ENCODE measurements around the gene SMCO2. TPM values are rescaled to one million over a fixed set of nuclear protein-coding genes. Genes with fewer than 3 reads are reported as not detected.

SMCO2 gene
- total RNA-seq, 2 donors from 2014 or later, result 0.41 TPM; not detected in 1

GRCh38 chr12:27506645-27507189 lies 60.2 kb downstream of the SMCO2 start:
- Histone ChIP-seq H3K4me3 (no peak overlapping the region), H3K27ac (no peak overlapping the region), H3K4me1 (replicated peaks) (no peaks in the 10 kb centered on the region), H3K36me3 (no peaks in the 10 kb centered on the region), H3K27me3 (replicated peaks; ENCODE audit: insufficient read depth) (no peaks in the 10 kb centered on the region), H3K9me3 (no peaks in the 10 kb centered on the region)
- WGBS, result 85% methylated on average over 2 of the region's 2 CpGs
- DNase-seq (ENCODE audit: low spot score), result no peak
- intact Hi-C loops (cut with DNase I), result no loop called here
- TF ChIP-seq POLR2AphosphoS5 (IDR thresholded peaks at IDR 0.05), result no peak
- TF ChIP-seq CTCF (IDR thresholded peaks at IDR 0.05), result no peak
- TF ChIP-seq POLR2A (IDR thresholded peaks at IDR 0.05), result no peak

- TF ChIP-seq POLR2A (IDR thresholded peaks at IDR 0.05), result no peak
- no peak for TF ChIP-seq CTCF (IDR thresholded peaks at IDR 0.05)
- no peak for TF ChIP-seq POLR2AphosphoS5 (IDR thresholded peaks at IDR 0.05)
- Histone ChIP-seq H3K27ac (no peak overlapping the region), H3K4me1 (replicated peaks) (no peaks in the 10 kb centered on the region), H3K9me3 (no peaks in the 10 kb centered on the region), H3K4me3 (no peak overlapping the region), H3K36me3 (no peaks in the 10 kb centered on the region), H3K27me3 (replicated peaks; ENCODE audit: insufficient read depth) (no peaks in the 10 kb centered on the region)
- intact Hi-C loops (cut with DNase I), result no loop called here
- 90% methylated on average over 5 of the region's 5 CpGs for WGBS
- no peak for DNase-seq (ENCODE audit: low spot score)
Observed at GRCh38 chr12:27508736-27509431, 62.3 kb downstream of the SMCO2 start.

GRCh38 chr12:27511031-27511722 lies 64.6 kb downstream of the SMCO2 start:
- 47% methylated on average over 6 of the region's 6 CpGs for WGBS
- H3K4me1 ChIP-seq (replicated peaks), result no peaks in the 10 kb centered on the region
- H3K9me3 ChIP-seq, result no peaks in the 10 kb centered on the region
- H3K27ac ChIP-seq, result no peak overlapping the region
- H3K36me3 ChIP-seq, result no peaks in the 10 kb centered on the region
- no peak overlapping the region for H3K4me3 ChIP-seq
- intact Hi-C loops (cut with DNase I), result no loop called here
- no peaks in the 10 kb centered on the region for H3K27me3 ChIP-seq (replicated peaks; ENCODE audit: insufficient read depth)
- no peak for DNase-seq (ENCODE audit: low spot score)
- TF ChIP-seq POLR2A (IDR thresholded peaks at IDR 0.05), result no peak
- no peak for TF ChIP-seq POLR2AphosphoS5 (IDR thresholded peaks at IDR 0.05)
- no peak for TF ChIP-seq CTCF (IDR thresholded peaks at IDR 0.05)

- Histone ChIP-seq H3K9me3 (no peaks in the 10 kb centered on the region), H3K36me3 (no peaks in the 10 kb centered on the region), H3K27ac (no peak overlapping the region), H3K4me1 (replicated peaks) (no peaks in the 10 kb centered on the region), H3K4me3 (no peak overlapping the region), H3K27me3 (replicated peaks; ENCODE audit: insufficient read depth) (no peaks in the 10 kb centered on the region)
- TF ChIP-seq POLR2AphosphoS5 (IDR thresholded peaks at IDR 0.05) (no peak), CTCF (IDR thresholded peaks at IDR 0.05) (no peak), POLR2A (IDR thresholded peaks at IDR 0.05) (no peak)
- DNase-seq (ENCODE audit: low spot score), result no peak
- intact Hi-C loops (cut with DNase I), result no loop called here
- 46% methylated on average over 3 of the region's 3 CpGs for WGBS
Observed at GRCh38 chr12:27511723-27512045, 65.1 kb downstream of the SMCO2 start.

All from prostate gland (tissue), 2 donors.